HG03521 (cell line): ENCODE measurements around the gene IER2.
A peak's percentile ranks its signal among the peaks of the same experiment; 100 is the strongest.
"Not testable (repeated sequence)": the region's sequence is repeated elsewhere in the genome, so short reads cannot be mapped to it uniquely, and the experiment has no call there.

Experiments
- ATAC-seq: cut with Tn5 transposase; IDR thresholded peaks from one replicate; pipeline ENCODE4 v1.9.1; 2021; ENCODE audit warnings: mild to moderate bottlenecking, moderate library complexity; ENCODE audit not compliant: unreplicated experiment

IER2 gene

GRCh38 chr19:13162724-13163608, 12.8 kb downstream of the IER2 start:
- ATAC-seq, result peak; percentile 37

- no peak for ATAC-seq
Measured at GRCh38 chr19:13163609-13164342, 13.6 kb downstream of the IER2 start.

- no peak for ATAC-seq
Measured at GRCh38 chr19:13164343-13165161, 14.3 kb downstream of the IER2 start.

GRCh38 chr19:13165162-13165997, 15.2 kb downstream of the IER2 start:
- no peak for ATAC-seq

GRCh38 chr19:13166151-13166550, 15.9 kb downstream of the IER2 start:
- ATAC-seq, result not testable (repeated sequence)

- no peak for ATAC-seq
Measured at GRCh38 chr19:13169769-13170168, 19.6 kb downstream of the IER2 start.

- ATAC-seq, result no peak
Measured at GRCh38 chr19:13171146-13171545, 20.9 kb downstream of the IER2 start.

- no peak for ATAC-seq
Measured at GRCh38 chr19:13172346-13173138, 22.3 kb downstream of the IER2 start.

- no peak for ATAC-seq
Measured at GRCh38 chr19:13173139-13173737, 23.0 kb downstream of the IER2 start.

- no peak for ATAC-seq
Measured at GRCh38 chr19:13176345-13176744, 26.1 kb downstream of the IER2 start.

- ATAC-seq, result not testable (repeated sequence)
Measured at GRCh38 chr19:13177584-13177983, 27.4 kb downstream of the IER2 start.

GRCh38 chr19:13178291-13178690, 28.1 kb downstream of the IER2 start:
- not testable (repeated sequence) for ATAC-seq

GRCh38 chr19:13181747-13182388, 31.7 kb downstream of the IER2 start:
- no peak for ATAC-seq

GRCh38 chr19:13184926-13185325, 34.7 kb downstream of the IER2 start:
- ATAC-seq, result not testable (repeated sequence)

- not testable (repeated sequence) for ATAC-seq
Measured at GRCh38 chr19:13185763-13186657, 35.8 kb downstream of the IER2 start.

GRCh38 chr19:13186688-13187087, 36.5 kb downstream of the IER2 start:
- ATAC-seq, result not testable (repeated sequence)

GRCh38 chr19:13187419-13187818, 37.2 kb downstream of the IER2 start:
- no peak for ATAC-seq

- ATAC-seq, result no peak
Measured at GRCh38 chr19:13189600-13189999, 39.4 kb downstream of the IER2 start.
